HG03354 (cell line): ENCODE results near the gene TCHHL1.

Source experiments
- ATAC-seq: cut with Tn5 transposase; IDR thresholded peaks from one replicate; pipeline ENCODE4 v1.9.1; 2021; ENCODE audit warnings: mild to moderate bottlenecking; ENCODE audit not compliant: unreplicated experiment, poor library complexity, severe bottlenecking

Gene TCHHL1

DNA sequence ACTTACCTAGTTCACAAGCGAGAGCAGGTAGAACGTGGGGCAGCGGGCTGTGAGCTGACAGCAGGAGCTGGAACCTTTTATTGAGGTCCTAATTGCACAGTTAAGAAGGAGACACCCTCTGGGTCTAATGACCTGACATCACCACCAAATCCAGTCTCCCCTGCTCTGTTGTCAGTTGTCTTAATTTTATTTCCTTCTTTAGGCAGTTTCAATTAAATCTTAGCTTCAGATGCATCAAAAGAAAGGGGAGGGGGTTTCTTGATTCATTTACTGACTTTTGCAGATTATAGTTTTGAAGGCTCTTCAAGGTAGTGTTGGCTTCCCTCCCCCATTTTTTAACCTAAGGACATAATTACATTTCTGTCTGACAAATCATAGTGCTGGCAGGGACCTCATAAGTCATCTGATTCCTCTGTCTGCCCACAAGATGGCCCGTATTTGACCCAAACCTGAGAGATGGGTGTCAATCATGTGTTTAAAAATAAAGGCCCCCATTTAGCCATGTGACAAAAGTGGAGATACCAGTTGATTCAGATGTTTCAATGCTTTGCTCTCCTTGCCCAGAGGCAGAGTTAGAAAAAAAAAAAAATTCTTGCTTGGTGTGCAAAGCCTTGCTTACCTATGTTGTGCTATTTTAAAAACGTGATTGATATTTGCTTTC lies at the start of gene TCHHL1:
Gene TCHHL1, minus strand, starts transcription at position 51 of the 661 bp plus-strand sequence. CDS start 921 bp downstream, outside the sequence.
- ATAC-seq = no peak

DNA sequence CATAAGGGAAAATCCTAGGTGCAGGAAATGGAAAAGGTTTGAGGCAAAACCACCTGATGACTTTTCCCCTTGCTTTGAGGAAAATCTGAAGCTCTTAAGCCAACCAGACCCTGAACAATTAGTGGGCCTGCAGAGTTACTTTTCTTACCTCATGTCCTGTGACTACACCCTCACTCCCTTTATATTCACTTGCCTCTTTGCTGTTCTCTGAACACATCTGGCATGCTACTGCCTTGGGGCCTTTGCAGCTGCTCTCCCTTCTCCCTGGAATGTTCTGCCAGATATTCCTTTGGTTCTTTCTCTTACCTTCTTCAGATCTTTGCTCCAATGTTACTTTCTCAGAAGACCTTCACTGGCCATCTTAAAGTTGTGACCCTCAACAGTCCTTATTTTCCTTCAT lies 48.4 kb upstream of the TCHHL1 start:
- ATAC-seq = no peak

DNA sequence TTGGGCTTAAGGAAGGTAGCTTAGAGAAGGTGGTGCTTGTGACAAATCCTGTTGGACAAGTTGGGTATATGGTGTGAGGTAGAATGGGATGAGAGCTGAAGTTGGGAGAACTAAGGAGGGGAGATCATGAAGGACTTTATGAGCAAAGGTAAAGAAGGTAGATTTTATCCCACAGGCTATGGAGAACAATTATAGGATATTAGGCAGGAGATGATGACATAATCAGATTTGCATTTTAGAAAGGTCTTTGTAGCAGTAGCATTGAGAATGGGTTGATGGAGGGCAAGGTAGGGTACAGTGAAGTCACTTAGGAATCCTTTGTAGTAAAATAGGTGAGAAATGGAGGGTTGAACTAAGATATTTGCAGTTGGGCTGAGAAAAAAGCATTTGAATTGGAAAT lies 41.3 kb upstream of the TCHHL1 start:
- no peak for ATAC-seq

DNA sequence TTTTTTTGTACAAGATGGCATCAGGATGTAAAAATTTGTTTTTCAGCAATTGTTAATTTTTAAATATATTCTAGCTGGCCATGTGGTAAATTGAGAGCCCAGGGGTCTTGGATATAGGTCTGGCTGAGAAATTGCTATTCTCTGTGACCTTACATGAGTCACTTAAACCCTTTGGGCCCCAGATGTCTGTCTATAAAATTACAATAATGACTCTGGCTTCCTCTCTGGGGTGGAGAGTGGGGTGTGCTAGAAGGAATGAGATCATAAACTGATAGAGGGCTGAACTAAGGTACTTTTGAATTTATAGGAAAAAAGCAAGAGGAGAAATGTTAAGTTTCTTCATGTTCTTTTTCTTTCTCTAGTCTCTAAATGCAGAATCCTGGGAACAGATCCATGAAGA lies 38.8 kb upstream of the TCHHL1 start:
- no peak for ATAC-seq

DNA sequence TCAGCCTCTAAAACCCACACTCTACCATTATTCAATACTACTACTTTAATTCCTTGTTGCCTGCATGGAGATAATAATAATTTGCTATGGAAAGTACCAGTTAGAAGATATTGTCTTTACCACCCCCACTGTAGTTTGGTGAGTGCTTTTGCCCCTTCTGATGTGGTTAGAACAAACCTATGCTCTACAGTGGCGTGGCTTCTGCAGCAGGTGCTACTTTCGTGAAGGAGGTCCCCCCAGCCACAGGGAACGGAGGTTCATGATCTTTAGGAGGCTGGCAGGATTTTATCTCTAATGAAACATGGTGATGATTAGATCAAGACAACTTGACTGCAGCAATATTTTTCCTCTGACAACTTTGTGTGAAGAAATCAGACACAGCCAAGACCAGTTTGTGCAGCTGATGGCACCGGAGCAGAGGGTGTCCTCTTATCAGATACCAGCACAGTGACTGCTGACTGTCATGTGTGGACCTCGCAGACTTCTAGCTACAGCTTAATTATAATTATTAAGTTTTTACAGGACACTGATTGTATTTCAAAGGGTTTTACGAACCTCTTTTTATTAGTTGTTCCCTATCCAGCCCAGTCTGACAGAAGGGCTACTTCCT lies 37.1 kb upstream of the TCHHL1 start:
- ATAC-seq = no peak

DNA sequence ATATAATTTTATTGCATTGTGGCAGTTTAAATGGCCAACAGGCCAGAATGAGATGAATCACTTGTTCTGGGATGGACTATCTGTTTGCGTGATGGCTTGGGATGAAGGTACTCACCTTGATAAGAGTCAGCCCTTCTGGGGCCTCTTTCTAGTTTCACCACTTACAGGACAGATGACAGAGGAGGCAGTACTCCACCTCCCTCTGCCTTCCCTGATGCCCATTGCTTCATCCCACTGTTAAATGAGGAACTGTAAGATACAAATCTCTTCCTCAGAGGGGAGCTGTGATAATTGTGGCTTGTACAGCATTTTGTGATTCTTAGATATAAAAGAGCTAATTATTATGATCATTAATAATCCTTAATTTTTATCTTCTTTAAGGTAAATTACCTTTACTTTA lies 30.1 kb upstream of the TCHHL1 start:
- ATAC-seq = no peak

DNA sequence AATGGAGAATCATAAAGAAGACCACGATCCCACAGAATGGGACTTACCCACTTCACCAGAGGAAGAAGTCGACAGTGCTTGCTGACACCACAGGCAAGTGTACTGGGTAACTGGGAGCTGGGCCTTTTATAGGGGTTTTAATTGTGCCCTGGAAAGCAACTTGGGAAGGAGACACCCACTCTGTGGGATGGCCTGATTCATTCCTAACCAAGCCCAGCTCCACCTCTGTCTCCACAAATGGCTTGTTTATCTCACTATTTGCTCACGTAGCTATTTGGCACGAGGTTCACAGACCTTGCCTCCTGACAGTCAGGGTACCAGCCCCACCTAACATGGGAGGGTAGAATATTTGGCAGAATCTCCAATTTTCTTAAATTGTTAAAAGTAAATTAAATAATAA lies 26.5 kb upstream of the TCHHL1 start, which contains the start of gene TCHH:
Gene TCHH, minus strand, starts transcription at position 101 of the 400 bp plus-strand sequence. CDS start 1,364 bp downstream, outside the sequence.
- ATAC-seq = no peak

DNA sequence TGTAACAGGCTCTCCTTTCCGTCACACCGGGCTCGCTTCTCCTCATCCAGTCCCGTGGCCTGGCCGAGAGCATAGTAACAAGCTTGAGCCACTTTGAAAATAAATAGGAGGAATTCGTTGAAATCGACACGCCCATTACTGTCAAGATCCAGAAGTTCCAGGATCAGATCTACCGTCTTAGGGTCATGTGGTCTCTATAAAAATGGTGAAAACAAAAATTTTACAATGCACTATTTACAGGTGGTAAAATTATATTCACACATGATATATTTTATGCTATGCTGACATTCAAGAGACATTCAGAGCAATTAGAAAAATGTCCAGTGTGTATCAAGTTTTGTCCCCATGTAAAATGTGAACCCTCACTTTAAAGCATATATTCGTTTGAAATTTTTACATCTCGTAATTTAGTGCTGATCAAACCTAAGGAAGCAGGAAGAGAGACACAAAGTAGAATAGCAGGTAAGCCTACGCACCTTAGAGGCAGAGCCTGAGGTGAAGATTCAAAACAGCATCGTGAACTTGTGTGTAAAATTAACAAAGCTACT lies 24.1 kb upstream of the TCHHL1 start:
- no peak for ATAC-seq

DNA sequence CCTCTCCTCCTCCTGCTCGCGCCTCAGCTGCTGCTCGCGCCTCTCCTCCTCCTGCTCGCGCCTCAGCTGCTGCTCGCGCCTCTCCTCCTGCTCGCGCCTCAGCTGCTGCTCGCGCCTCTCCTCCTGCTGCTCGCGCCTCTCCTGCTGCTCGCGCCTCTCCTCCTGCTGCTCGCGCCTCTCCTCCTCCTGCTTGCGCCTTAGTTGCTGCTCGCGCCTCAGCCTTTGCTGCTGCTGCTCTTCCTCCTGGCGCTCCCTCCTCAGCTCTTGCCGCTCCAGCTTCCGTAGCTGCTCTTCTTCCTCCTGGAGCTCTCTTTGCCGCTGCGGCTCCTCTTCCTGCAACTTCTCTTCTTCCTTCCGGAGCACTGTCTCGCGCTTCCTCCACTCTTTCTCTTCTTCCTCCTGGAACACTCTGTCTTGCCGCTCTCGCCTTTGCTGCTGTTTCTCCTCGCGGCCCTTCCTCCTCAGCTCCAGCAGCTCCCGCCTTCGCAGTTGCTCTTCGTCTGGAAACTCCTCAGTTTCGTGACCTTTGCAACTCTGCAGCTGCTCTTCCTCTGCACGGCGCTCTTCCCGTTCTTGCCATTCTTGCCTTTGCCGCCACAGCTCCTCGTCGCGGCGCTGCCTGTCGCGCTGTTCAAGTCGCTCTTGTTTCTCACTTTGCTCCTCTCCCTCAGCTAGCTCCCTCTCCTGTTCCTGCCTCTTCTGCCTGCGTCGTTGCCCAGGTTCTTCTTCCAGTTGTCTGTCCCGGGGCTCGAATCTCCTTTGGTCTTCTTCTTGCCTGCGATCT lies 23.4 kb upstream of the TCHHL1 start:
- ATAC-seq = no peak

DNA sequence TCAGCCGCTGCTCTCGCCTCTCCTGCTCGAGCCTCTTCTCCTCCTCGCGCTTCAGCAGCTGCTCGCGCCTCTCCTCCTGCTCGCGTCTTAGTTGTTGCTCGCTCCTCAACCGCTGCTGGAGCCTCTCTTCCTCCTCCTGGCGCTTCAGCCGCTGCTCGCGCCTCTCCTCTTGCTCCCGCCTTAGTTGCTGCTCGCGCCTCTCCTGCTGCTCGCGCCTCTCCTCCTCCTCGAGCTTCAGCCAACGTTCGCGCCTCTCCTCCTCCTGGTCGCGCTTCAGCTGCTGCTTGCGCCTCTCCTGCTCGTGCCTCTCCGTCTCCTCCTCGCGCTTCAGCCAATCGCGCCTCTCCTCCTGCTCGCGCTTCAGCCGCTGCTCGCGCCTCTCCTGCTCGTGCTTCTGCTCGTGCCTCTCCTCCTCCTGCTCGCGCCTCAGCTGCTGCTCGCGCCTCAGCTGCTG lies 22.7 kb upstream of the TCHHL1 start:
- ATAC-seq = no peak

DNA sequence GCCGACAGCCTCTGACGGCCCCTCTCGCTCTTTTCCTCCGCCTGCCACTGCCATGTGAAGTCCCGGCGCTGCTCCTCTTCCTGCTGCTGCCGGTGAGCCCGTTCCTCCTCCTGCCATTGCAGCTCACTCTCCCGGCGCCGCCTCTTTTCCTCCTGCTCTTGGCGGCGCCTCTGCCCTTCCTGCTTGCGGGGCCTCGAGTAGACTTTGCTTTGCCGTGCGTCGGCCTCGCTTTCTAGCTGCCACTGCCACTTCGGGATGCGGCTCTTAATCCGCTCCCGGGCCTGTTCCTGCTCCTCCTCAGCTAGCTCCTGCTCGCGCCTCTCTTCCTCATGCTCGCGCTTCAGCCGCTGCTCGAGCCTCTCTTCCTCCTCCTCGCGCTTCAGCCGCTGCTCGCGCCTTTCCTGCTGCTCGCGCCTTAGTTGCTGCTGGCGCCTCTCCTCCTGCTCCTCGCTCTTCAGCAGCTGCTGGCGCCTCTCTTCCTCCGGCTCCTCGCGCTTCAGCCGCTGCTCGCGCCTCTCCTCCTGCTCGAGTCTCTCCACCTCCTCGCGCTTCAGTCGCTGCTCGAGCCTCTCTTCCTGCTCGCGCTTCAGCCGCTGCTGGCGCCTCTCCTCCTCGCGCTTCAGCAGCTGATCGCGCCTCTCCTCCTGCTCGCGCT lies 22.1 kb upstream of the TCHHL1 start:
- ATAC-seq = no peak

DNA sequence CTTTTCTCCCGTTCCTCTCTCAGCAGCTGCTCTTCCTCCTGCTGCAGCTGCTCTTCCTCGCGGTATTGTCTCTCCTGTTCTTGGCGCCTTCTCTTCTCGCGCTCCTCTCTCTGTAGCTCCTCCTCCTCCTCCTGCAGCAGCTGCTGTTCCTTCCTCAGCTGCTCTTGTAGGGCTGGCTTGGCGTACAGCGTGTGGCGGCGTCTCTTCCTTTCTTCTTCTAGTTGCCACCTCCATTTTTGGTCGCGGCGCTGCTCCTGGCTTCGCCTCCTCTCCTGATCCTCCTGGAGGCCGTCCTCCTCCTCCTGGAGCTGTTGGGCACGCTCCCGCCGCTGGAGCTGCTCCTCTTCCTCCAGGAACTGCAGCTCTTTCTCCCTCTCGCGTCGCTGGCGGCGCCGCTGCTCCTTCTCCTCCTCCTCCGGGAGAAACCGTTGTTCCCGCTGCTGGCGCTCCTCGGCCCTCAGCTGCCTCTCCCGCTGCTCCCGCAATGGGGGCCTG lies 21.5 kb upstream of the TCHHL1 start:
- ATAC-seq = no peak

DNA sequence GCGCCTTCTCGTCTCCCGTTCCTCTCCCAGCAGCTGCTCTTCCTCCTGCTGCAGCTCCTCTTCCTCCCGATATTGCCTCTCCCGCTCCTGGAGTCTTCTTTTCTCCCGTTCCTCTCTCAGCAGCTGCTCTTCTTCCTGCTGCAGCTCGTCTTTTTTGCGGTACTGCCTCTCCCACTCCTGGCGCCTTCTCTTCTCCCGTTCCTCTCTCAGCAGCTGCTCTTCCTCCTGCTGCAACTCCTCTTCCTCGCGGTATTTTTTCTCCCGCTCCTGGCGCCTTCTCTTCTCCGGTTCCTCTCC lies 21.1 kb upstream of the TCHHL1 start:
- no peak for ATAC-seq

DNA sequence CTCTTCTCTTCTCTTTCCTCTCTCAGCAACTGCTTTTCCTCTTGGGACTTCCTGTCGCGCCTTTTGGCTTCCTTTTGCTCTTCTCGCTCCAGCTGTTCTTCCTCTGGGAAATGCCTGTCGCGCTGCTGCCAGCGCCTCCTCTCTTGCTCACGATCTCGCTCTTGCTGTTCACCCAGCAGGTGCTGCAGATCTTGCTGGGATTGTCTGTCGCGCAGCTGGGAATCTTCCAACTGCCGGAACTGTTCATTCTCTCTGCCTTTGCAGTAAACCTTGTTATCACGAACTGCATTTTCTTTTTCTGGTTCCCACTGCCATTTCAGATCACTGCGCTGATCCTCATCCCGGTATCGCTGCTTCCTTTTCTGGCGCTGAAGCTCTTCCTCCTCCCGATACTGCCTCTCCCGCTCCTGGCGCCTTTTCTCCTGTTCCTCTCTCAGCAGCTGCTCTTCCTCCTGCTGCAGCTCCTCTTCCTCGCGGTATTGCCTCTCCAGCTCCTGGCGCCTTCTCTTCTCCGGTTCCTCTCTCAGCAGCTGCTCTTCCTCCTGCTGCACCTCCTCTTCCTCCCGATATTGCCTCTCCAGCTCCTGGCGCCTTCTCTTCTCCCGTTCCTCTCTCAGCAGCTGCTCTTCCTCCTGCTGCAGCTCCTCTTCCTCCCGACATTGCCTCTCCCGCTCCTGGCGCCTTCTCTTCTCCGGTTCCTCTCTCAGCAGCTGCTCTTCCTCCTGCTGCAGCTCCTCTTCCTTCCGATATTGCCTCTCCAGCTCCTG lies 20.6 kb upstream of the TCHHL1 start:
- no peak for ATAC-seq

DNA sequence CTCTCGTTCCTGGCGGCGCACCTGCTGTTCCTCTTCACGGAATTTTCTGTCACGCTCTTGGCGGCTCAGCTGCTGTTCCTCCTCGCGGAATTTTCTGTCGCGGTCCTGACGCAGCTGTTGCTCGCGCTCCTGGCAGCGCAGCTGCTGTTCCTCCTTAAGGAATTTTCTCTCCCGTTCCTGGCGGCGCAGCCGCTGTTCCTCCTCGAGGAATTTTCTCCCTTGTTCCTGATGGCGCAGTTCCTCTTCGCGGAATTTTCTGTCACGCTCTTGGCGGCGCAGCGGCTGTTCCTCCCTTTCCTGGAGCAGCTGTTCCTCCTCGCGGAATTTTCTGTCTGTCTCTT lies 20.0 kb upstream of the TCHHL1 start:
- ATAC-seq = no peak

DNA sequence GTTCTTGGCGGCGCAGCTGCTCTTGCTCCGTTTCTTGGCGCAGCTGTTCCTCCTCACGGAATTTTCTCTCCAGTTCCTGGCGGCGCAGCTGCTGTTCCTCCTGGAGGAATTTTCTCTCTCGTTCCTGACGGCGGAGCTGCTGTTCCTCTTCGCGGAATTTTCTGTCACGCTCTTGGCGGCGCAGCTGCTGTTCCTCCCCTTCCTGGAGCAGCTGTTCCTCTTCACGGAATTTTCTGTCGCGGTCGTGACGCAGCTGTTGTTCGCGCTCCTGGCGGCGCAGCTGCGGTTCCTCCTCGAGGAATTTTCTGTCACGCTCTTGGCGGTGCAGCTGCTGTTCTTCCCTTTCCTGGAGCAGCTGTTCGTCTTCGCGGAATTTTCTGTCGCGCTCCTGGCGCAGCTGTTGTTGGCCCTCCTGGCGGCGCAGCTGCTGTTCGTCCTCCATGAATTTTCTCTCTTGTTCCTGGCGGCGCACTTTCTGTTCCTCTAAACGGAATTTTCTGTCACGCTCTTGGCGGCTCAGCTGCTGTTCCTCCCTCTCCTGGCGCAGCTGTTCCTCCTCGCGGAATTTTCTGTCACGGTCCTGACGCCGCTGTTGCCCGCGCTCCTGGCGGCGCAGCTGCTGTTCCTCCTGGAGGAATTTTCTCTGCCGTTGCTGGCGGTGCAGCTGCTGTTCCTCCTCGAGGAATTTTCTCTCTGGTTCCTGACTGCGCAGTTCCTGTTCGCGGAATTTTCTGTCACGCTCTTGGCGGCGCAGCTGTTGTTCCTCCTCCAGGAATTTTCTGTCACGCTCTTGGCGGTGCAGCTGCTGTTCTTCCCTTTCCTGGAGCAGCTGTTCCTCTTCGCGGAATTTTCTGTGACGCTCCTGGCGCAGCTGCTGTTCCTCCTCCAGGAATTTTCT lies 19.4 kb upstream of the TCHHL1 start:
- ATAC-seq = no peak

DNA sequence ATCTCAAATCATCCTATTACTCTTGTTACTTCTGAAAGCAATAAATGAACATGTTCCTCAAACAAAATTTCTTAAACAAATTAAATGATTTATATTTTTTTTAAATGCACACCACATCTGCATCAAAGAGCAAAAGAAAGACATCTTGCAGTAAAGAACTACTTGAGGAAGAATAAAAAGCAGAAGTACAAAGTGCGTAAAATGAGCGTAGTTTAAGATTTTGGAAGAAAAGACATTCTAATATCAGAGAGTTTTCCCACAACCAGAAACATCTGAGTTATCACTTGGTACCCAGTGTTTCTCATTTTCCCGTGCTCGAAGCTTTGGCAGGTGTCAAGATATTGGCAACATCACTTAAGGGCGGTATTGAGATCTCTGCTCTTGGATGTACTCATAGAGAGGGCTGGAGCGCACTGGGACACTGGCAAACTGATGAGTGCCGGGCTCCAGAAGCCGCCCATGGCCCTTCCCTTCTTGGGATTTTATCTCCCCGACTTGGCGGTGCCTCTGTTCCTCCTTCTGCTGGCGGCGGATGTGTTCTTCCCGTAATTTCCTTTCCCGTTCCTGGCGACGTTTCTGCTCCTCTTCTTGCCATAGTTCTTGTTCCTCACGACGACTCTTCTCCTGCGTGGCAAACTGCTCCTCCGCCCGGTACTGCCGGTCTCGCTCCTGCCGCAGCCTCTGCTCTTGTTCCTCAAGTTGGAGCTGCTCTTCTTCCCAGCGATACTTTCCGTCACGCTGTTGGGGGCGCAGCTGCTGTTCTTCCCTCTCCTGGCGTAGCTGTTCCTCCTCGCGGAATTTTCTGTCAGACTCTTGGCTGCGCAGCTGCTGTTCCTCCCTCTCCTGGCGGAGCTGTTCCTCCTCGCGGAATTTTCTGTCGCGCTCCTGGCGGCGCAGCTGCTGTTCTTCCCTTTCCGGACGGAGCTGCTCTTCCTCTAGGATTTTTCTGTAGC lies 18.4 kb upstream of the TCHHL1 start:
- ATAC-seq = no peak
